OCI-LY7 (cell line): Measurements from ENCODE around the gene DNAH17.

ENCODE experiments used
- CTCF ChIP-seq: fragments of 200-600 bp; sonication (generic); conservative IDR thresholded peaks from 2 replicates; pipeline ENCODE4 v1.5.1; 2014; ENCODE audit warnings: mild to moderate bottlenecking, antibody characterized with exemption, low read length, moderate library complexity, mixed read lengths
- EZH2phosphoT487 ChIP-seq: fragments of 200-600 bp; sonication (generic); IDR thresholded peaks from 2 replicates; pipeline ENCODE4 v1.6.1; 2018; ENCODE audit warnings: low read depth, borderline replicate concordance, mild to moderate bottlenecking, mixed run types, antibody characterized with exemption, low read length, moderate library complexity, mixed read lengths

GRCh38 chr17:78566947-78567346, 10.2 kb downstream of the DNAH17 start:
- TF ChIP-seq CTCF, result no peak
- TF ChIP-seq EZH2phosphoT487, result no peak
